ENCODE results near the gene CPNE4. TPM values are rescaled to one million over a fixed set of nuclear protein-coding genes. Genes with fewer than 3 reads are reported as not detected.

CPNE4 gene
- total RNA-seq, 4 donors from 2014 or later = not detected

DNA sequence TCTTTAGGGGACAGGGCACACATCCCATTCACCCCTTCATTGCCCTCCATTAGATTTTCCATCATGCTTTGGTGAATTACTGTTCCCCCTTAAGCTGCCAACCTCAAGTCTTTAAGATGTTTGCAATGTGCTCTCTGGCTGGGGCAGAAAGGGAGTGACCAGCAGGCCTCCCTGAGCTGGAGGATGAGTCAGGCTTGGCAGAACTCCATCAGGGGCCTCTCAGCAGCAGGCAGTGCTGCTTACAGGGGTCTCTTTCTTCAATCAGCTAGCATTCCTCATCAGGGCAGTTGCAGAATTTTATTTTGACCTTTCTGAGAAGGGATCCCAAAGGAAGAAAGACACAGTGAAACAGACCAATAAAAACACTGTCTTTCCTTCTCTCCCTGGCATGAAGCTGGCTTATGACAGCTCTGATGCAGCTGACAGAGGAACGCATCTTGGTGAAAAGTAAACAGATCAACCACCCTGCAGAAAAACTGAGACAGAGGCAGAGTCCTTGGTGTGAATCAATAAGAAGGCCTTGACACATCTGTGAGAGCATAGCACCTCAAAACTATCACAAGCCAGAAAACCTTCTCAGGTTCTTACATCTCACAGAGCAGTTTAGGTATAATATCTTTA lies 443.3 kb downstream of the CPNE4 start:
- H3K9me3 ChIP-seq = no peaks in the 10 kb centered on the region
- no peak for ATAC-seq
- intact Hi-C loops (cut with DNase I; ENCODE audit: low total_unique reads) = no loop called here
- no peaks in the 10 kb centered on the region for H3K4me1 ChIP-seq
- in situ Hi-C loops (cut with MboI; ENCODE audit: low sequenced_read_pairs in 4 of 4) = no loop called here
- no peak overlapping the region for H3K4me3 ChIP-seq
- no peaks in the 10 kb centered on the region for H3K36me3 ChIP-seq
- no peak overlapping the region for H3K27ac ChIP-seq
- H3K27me3 ChIP-seq = peaks cover 0 to 3% (median 0%) of the 10 kb centered on the region in 3 donors
- TF ChIP-seq CTCF (IDR thresholded peaks at IDR 0.05 in 4 of 5, conservative IDR thresholded peaks at IDR 0.05 in 1 of 5) = no peak
- no peak for TF ChIP-seq POLR2A (IDR thresholded peaks at IDR 0.05)
- no peak for DNase-seq

DNA sequence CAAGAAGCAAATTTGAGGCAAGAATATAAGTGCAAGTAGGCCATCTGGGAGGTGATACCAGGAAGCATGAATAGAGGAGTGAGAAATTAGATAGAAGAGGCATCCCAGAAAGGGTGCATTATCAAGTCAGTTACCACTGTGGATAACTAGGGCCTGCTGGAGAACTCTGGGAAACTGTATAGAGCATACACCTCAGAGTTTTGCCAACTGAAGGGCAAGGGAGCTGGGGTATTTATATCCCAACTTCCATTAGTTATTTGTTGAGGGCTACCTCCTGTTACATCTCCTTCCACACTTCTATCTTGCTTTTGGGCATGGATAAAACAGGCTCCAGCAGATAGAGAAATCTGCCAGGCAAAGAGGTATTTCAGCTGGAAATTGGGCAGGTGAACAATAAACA lies 448.5 kb downstream of the CPNE4 start:
- Histone ChIP-seq H3K4me3 (no peak overlapping the region), H3K9me3 (no peaks in the 10 kb centered on the region), H3K4me1 (no peaks in the 10 kb centered on the region), H3K27ac (no peak overlapping the region), H3K36me3 (no peaks in the 10 kb centered on the region), H3K27me3 (peaks cover 0 to 3% (median 0%) of the 10 kb centered on the region in 3 donors)
- in situ Hi-C loops (cut with MboI; ENCODE audit: low sequenced_read_pairs in 4 of 4) = no loop called here
- intact Hi-C loops (cut with DNase I; ENCODE audit: low total_unique reads) = no loop called here
- no peak for ATAC-seq
- DNase-seq = no peak
- TF ChIP-seq POLR2A (IDR thresholded peaks at IDR 0.05) = no peak
- TF ChIP-seq CTCF (IDR thresholded peaks at IDR 0.05 in 4 of 5, conservative IDR thresholded peaks at IDR 0.05 in 1 of 5) = no peak

- Histone ChIP-seq H3K4me3 (no peak overlapping the region), H3K9me3 (no peaks in the 10 kb centered on the region), H3K4me1 (no peaks in the 10 kb centered on the region), H3K36me3 (no peaks in the 10 kb centered on the region), H3K27ac (no peak overlapping the region), H3K27me3 (peaks cover 0 to 2% (median 0%) of the 10 kb centered on the region in 3 donors)
- DNase-seq (no peak), ATAC-seq (no peak)
- in situ Hi-C loops (cut with MboI; ENCODE audit: low sequenced_read_pairs in 4 of 4) = no loop called here
- TF ChIP-seq POLR2A (IDR thresholded peaks at IDR 0.05) (no peak), CTCF (IDR thresholded peaks at IDR 0.05 in 4 of 5, conservative IDR thresholded peaks at IDR 0.05 in 1 of 5) (no peak)
- intact Hi-C loops (cut with DNase I; ENCODE audit: low total_unique reads) = no loop called here
Measured at GRCh38 chr3:131582438-131582837, 452.4 kb downstream of the CPNE4 start.

DNA sequence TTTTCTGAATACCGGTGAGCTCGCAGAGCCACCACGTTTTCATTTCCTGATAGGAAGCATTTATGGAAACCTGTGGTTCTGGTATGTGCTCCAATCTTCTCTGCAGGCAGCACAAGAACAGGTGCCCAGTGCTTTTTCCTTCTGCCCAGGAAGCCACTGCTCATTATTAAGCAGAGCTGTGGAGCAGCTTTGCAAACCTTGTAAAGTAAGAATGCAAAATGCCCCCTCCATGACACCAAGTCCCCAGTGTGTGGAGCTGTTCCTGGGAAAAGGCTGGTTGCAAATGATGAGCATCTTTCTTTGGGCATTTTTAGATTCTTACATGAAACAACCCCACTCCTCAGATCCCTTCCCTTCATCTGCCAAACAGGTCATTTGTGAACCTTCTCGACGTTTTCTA lies 466.4 kb downstream of the CPNE4 start:
- Histone ChIP-seq H3K27me3 (no peaks in the 10 kb centered on the region), H3K4me1 (no peaks in the 10 kb centered on the region), H3K9me3 (no peaks in the 10 kb centered on the region), H3K27ac (no peak overlapping the region), H3K36me3 (no peaks in the 10 kb centered on the region), H3K4me3 (no peak overlapping the region)
- intact Hi-C loops (cut with DNase I; ENCODE audit: low total_unique reads) (no loop called here), in situ Hi-C loops (cut with MboI; ENCODE audit: low sequenced_read_pairs in 4 of 4) (no loop called here)
- no peak for ATAC-seq
- TF ChIP-seq CTCF (IDR thresholded peaks at IDR 0.05 in 4 of 5, conservative IDR thresholded peaks at IDR 0.05 in 1 of 5) (no peak), POLR2A (IDR thresholded peaks at IDR 0.05) (no peak)
- DNase-seq = no peak

DNA sequence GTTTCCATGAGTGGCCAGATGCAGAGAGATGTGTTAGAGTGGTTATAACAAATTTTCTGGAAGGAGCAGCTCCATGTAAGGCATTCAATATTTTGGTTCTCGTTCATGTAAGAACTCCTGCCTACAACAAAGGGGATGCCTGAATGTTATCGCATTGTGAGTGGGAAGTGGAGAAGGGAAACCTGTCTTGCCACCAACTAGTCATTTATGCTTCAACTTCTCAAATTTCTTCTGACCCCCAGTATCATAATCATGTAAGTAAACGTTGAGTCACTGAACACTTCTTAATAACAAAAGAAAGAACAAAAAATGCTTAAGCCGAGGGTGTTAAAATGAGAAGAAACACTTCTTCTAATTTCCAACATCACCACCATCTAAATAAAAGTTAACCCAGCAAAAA lies 470.0 kb downstream of the CPNE4 start:
- no peaks in the 10 kb centered on the region for H3K9me3 ChIP-seq
- H3K27me3 ChIP-seq = no peaks in the 10 kb centered on the region
- no peak overlapping the region for H3K4me3 ChIP-seq
- no peaks in the 10 kb centered on the region for H3K36me3 ChIP-seq
- in situ Hi-C loops (cut with MboI; ENCODE audit: low sequenced_read_pairs in 4 of 4) (no loop called here), intact Hi-C loops (cut with DNase I; ENCODE audit: low total_unique reads) (no loop called here)
- no peak for TF ChIP-seq POLR2A (IDR thresholded peaks at IDR 0.05)
- TF ChIP-seq CTCF (IDR thresholded peaks at IDR 0.05 in 4 of 5, conservative IDR thresholded peaks at IDR 0.05 in 1 of 5) = no peak
- H3K4me1 ChIP-seq = no peaks in the 10 kb centered on the region
- no peak overlapping the region for H3K27ac ChIP-seq
- DNase-seq (no peak), ATAC-seq (no peak)
